Testis (tissue), 2 donors: ENCODE measurements around the gene ANKFY1.

ENCODE experiments used
- CTCF ChIP-seq, 3 experiments: fragments of 450-650 bp in 2 of 3; fragments of 200-600 bp in 1 of 3; sonication (generic) in 1 of 3; IDR thresholded peaks; one replicate each; pipeline ENCODE4 v1.5.1; 2016 to 2019; ENCODE audit warnings: antibody characterized with exemption in 3 of 3, mild to moderate bottlenecking in 2 of 3, moderate library complexity in 1 of 3
- POLR2A ChIP-seq: fragments of 450-650 bp; IDR thresholded peaks from one replicate; pipeline ENCODE4 v1.6.1; 2017; ENCODE audit warnings: antibody characterized with exemption, mild to moderate bottlenecking, moderate library complexity

DNA sequence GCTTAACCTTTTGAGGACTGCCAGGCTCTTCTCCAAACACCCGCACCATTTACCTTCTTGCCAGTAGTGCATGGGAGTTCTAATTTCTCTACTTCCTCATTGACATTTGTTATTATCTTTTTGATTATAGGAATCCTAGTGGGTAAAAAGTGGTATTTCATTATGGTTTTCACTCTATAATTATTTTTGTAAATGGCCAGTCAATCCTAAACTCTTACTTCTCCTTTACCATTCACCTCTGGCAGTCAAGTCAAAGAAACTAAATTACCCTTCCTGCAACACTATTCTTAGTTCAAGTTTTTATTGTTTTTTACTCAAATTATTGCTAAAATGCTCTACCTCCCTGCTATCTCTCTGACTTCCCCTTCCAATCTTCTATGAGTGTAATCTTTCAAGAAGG lies 29.8 kb upstream of the ANKFY1 start:
- no peak for TF ChIP-seq CTCF (IDR thresholded peaks at IDR 0.05)
- no peak for TF ChIP-seq POLR2A
